GM19239 (cell line): Measurements from ENCODE around the gene NSUN2.
"Not testable (repeated sequence)": the region's sequence is repeated elsewhere in the genome, so short reads cannot be mapped to it uniquely, and the experiment has no call there.

Experiments used
- DNase-seq: peaks from one replicate; pipeline ENCODE4 v3.0.0; 2011; ENCODE audit warnings: low spot score; ENCODE audit not compliant: insufficient read length
- FAIRE-seq: peaks from 2 replicates; lab custom pipeline; 2011; peaks lifted over from hg19 to GRCh38; lab: Jason Lieb, UNC

Gene NSUN2

DNA sequence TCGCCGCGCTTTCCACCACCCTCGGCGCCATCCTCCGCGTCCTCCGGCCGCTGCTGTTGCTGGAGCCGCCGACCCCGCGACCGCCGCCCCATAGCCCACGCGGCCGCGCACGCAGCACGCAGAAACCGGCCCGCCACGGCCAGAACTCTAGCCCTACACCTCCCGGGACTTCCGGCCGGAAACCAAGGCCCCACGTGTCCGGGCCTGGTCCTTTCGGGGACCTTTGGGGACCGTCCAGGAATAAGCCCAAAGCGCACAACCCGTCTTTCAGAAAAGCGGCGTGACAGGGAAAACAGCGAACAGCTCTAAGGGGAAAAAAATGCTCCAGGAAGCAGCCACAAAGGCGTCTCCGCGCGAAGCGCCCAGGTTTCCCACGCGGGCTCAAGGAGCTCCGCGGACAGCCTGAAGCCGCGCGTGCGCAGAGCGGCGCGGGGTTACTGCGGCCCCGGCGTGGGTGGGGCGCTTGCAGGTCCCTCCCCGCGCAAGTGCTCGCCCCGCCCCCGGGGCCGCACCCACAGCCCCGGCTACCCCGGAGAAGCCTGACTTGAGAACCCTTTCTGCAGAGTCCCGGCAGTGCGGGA lies at the start of gene NSUN2, which contains the start of gene SRD5A1:
Gene NSUN2, minus strand, starts transcription at position 157 of the 581 bp plus-strand sequence. Its CDS starts 65 bp downstream, at position 92.
Gene SRD5A1, plus strand, starts transcription at position 553 of the 581 bp plus-strand sequence. CDS start 137 bp downstream, outside the sequence.
- FAIRE-seq = peak; percentile 81
- DNase-seq = peak; percentile 91

GRCh38 chr5:6682239-6682638 lies 49.4 kb upstream of the NSUN2 start:
- DNase-seq (no peak), FAIRE-seq (no peak)

- FAIRE-seq (no peak), DNase-seq (no peak)
These were observed 48.8 kb upstream of the NSUN2 start for GRCh38 chr5:6681682-6682081.

GRCh38 chr5:6680922-6681321 lies 48.1 kb upstream of the NSUN2 start:
- FAIRE-seq (no peak), DNase-seq (no peak)

DNA sequence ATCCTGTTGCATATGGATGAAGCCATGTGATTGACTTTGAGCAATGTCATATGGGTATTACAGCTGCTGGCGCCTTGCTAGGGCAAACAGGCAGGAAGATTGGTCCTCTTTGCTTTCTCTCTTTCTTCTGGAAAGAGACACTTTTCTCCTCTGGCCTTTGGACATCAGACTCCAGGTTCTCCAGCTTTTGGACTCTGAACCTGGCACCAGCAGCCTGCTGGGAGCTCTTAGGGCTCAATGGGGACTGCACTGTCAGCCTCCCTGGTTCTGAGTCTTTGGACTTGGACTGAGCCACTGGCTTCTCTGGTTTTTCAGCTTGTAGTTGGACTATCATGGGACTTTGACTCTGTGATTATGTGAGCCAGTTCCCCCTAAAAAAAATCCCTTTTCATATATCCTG lies 45.5 kb upstream of the NSUN2 start:
- no peak for DNase-seq
- no peak for FAIRE-seq

- FAIRE-seq (no peak), DNase-seq (no peak)
These were observed 43.9 kb upstream of the NSUN2 start for GRCh38 chr5:6676702-6677101.

- FAIRE-seq = no peak
- no peak for DNase-seq
These were observed 43.1 kb upstream of the NSUN2 start for GRCh38 chr5:6675784-6676491.

GRCh38 chr5:6674886-6675285 lies 42.0 kb upstream of the NSUN2 start:
- no peak for DNase-seq

DNA sequence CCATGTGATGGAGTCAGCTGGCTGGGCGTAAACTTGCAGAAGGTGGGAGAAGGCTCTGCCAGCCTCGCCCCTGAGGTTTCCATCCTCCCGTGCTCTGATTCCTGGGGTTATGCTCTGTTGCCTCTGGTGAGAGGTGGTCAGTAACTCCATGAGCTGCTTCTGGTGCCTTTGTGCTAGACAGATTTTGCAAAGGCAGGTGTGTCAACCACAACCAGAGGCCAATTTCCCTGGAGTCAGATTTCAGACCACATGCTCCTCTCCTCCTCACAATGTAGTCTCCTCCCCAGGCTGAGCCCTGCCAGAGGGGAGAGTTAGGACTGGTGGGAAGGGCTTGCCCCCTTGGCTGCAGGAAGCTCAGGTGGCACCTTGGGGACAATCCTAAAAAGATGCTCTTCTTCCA lies 41.6 kb upstream of the NSUN2 start:
- DNase-seq (no peak), FAIRE-seq (no peak)

More at GRCh38 chr5:6674886-6675285, 42.0 kb upstream of the NSUN2 start:
- FAIRE-seq = no peak

GRCh38 chr5:6673963-6674362 lies 41.1 kb upstream of the NSUN2 start:
- DNase-seq (no peak), FAIRE-seq (no peak)

DNA sequence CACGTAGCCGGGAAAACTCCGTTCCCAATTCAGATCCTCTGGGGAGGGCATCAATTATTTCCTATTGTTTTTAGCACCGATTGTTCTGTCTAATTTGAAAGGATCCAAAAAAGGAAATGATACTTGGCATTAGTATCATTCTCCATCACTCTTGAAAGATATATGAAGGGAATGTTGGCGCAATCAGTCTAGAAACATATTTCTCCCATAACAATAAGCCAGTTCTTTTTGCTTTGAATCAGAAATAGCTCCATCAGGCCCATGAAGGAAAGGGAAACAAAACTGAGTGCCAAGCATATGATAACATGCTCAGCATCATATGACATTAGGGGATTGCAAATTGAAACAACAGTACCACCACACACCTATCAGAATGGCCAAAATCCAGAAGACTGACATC lies 40.2 kb upstream of the NSUN2 start:
- FAIRE-seq (no peak), DNase-seq (no peak)

DNA sequence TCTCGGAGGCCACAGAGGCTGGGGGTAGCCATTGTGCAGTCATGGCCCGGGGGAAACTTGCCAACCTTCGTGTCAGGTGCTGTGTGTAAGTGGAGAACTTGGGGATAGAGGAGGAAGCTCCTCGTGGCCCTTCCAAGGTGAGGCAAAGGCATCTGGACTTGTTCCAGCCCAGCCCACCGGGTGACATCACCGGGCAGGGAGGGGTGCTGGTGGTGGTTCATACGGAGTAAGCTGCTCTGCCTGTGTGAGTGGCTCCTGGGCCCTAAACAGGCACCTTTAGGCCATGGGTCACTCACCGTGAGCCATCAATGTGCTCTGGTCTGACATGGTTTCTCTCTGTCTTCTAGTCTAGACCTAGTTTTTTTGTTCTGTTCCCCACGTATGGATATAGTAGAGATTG lies 35.9 kb upstream of the NSUN2 start:
- FAIRE-seq, DNase-seq: not testable (repeated sequence)

- FAIRE-seq = no peak
These were observed 34.8 kb upstream of the NSUN2 start for GRCh38 chr5:6667648-6668047.

DNA sequence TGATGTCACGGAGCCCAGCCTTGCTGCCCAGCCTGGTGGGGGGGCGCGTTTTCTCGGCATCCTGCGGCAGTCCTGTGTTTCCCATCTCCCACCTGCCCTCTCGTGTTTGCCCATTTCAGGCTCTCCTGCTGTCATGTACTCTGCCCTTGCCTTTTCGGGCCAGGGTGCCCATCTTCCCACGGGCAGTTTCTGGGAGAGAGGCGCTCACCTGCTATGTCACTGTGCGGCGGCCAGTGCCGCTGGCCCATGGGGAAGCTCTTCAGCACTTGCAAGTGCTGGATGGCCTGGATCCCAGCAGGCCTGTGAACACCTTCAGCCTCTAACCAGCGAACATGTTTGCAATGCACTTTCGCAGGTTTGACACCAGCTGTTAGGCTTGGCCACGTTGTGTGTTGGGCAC lies 33.9 kb upstream of the NSUN2 start:
- DNase-seq = no peak
- FAIRE-seq = no peak

More at GRCh38 chr5:6667648-6668047, 34.8 kb upstream of the NSUN2 start:
- DNase-seq = no peak

GRCh38 chr5:6660688-6661087 lies 27.8 kb upstream of the NSUN2 start:
- DNase-seq (no peak), FAIRE-seq (peak; percentile 18)

DNA sequence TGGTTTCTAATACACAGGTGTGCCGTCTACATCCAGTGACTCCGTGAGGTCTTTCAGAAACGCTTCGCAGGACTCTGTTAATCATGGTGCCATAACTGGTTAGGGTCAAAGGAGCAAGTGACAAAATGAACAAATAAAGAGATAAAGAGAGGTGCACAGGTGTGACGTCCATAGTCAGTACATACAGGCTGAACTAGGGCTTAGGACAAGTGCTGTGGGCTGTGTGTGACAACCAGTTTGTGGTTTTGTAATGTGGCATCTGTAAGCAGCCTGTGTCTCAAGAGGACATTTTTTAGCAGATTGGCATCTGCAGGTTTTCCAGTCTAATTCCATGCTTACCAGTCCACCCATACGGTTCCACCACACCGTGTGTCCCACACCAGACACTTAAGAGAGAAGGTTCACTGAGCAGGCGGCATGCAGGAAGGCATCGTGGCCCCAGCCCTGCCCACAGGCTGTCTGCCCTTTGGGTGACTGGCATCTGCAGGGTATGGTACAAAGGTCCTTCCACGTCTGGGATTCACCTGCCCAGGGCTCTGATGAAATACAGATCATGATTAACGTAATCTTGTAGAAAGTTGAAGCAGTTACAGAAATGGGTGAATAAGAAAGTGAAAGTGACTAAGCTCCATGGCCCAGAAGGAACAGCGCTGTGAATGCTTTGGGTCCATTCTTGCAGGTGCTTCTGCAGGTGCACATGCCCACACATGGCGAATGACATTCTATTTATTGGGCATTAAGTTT lies 27.3 kb upstream of the NSUN2 start:
- peak; percentile 72 for FAIRE-seq

DNA sequence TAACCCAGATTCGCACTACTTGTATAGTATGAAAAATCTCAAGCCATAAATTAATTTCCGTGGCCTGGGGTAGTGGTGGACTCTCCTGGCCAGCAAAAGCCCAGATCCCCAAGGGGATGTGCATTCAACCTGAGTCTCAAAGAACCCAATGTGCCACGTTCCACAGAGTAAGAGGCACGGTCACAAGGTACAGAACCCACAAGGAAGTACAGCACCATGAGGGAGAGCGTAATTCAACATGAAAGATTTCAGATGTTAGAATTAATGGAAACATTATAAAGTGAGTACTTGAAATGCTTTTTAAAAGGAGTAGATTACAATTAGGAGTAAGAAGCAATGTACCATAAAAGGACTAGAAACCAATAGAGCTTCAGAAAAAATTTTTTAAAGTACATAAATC lies 23.8 kb upstream of the NSUN2 start:
- DNase-seq (no peak), FAIRE-seq (no peak)

More for the DNA sequence above, 27.3 kb upstream of the NSUN2 start:
- peak; percentile 39 for DNase-seq

DNA sequence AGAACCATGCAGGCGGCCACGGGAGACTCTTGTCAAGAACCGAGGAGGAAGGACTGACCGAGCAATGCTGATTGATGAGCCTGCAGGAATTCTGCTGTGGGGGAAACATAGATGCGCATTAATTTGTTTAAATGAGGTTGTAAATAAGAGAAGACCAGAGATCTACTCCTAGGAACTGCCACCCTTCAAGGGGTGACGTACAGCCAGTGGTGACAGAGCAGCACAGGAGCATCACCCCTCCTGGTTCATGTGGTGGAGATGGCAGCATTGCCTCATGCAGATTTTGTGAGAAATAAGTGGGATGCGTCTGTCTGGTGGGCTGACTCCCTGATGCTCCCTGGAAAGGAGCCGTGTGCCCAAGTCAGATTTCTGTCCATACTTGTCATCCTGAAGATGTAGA lies 22.6 kb upstream of the NSUN2 start:
- DNase-seq = no peak
- FAIRE-seq = no peak

GRCh38 chr5:6652025-6652424 lies 19.2 kb upstream of the NSUN2 start:
- peak; percentile 47 for FAIRE-seq
- DNase-seq = peak; percentile 24

- DNase-seq (no peak), FAIRE-seq (no peak)
These were observed 16.8 kb upstream of the NSUN2 start for GRCh38 chr5:6649681-6650080.

- no peak for DNase-seq
- no peak for FAIRE-seq
These were observed 16.3 kb upstream of the NSUN2 start for GRCh38 chr5:6649186-6649585.
